Stimulated activated naive CD8-positive, alpha-beta T cell treated with anti-CD3 and anti-CD28 coated beads, Interleukin-15, Interleukin-2, amounts not matched to agents 100 U/mL and 50 U/mL, for 24 hours (primary cell): ENCODE results near the gene ACAA2.

Source experiments
- ATAC-seq: fragments of 150-1000 bp; cut with Tn5 transposase; one replicate; pipeline ENCODE4 v1.10.0; 2021
- DNase-seq: peaks from one replicate; pipeline ENCODE4 v3.0.0; 2021

ACAA2 gene

DNA sequence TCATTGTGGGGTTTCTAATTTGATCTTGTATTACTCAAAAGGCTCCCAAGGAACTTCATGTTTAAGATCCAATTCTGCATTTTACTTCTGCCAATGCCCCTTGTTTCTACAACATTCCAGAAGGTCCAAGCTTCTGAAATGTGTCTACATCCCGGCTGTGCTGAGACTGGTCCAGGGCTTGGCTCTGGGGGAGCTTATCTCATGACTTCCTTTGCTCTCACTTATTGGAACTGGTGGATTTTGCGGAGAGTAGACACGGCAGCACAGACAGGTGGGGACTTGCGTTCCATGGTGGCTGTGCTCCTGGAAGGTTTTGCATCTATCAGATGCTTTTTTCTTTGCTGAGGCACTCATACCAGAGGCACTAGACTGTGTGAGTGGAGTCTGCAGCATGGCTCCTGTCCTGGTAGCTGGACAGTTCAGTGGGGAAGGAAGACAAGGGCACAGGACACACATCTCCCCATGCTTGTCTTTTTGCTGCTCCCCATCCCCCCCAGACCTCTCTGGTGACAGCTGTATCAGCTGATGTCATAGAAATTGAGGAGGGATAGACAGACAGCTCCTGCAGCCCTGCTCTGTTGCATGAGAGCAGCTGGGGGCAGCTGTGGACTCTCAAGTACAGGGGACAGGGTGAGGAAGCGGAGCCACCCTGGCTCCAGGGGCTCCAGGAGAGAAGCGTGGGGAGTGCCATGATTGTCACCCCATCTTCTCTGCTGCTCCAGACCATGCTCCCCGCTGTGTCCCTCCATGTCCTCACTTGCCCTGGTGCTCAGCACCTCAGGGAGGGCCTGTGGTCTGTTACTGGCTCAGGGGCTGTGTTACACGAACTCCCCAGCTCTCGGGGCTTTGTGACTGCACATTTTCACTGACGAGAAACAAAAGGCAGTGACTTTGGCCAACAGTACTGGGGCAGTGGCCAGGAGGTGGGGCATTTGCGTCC is 46.0 kb downstream of the ACAA2 start:
- no peak for DNase-seq
- no peak for ATAC-seq

GRCh38 chr18:49766646-49767045 is 46.7 kb downstream of the ACAA2 start:
- DNase-seq: no peak
- no peak for ATAC-seq

DNA sequence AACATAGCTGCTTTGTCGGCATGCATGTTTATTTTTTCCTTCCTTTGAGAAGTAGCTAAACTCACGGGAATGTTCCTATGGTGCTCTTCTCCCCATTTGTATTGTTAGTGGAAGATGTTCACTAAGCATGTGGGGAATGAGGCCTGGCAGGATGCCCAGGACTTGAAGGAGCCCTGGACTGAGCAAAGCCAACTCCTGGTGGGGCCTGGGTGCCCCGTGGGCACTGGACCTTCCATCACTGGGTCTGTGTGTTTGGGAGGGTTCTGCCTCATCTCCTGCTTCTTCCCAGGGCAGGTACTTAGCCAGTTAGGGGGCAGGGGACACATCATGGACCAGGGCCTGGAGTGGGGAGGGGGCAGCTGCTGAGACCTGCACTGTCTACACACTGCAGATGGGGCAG is 49.3 kb downstream of the ACAA2 start:
- no peak for ATAC-seq

GRCh38 chr18:49763590-49763989 is 49.7 kb downstream of the ACAA2 start:
- ATAC-seq (no peak), DNase-seq (no peak)

More for the DNA sequence above, 49.3 kb downstream of the ACAA2 start:
- no peak for DNase-seq

DNA sequence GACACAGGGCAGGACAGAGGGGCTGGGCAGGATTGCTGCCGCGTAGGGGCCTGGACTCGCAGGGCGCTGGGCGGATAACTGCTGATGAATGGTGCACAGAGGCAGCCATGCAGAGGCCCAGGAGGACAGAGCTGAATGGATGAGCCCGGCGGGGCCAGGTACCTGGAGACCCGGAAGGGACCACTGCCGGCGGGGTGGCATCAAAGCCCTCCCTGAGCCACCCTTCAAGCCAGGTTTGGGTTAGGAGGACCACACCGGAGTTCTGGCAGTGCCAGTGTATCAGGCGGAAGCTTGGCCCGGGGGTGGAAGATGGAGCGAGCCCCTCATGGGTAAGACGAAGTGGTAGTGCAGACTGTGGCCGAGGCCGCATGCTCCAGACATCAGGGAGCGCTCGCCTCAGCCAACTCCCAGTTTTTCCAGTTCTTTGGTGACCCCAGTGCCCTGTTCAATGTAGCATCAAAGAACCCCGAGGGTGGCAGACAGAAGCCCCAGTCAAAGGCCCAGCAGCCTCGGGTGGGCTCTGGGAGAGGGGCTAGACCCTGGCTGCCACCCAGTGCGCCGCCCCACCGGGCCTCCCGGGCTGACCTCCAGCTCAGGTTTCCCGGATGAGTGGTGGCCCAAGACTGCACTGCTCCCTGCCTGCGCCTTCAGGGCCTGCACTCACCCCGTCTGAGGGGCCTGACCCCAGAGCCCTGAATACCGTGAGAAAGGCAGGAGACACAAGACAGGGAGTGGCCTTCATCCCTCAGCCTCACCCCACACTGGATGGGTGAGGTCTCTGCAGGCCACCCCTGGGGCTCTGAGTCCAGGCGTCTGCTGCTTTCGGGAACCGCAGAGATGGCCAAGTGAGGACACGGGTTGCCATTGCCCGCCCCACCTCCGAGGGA is 50.9 kb downstream of the ACAA2 start:
- ATAC-seq: no peak
- no peak for DNase-seq

DNA sequence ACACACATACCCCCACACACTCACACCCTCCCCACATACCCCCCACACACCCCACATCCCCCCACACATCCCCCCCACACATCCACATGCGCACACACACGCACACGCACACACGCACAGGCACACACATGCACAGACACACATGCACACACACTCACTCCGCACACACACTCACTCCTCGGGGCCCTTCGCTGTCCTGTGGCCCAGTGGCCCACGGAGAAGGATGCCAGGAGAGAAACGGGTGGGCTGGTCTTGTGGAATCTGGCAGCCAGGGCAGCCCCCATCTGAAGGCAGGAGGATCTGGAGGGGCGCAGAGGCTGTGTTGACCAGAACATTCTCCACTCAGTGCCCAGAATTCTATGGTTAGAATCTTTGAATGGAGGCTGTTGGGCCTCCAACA is 51.6 kb downstream of the ACAA2 start:
- no peak for DNase-seq
- no peak for ATAC-seq

GRCh38 chr18:49758263-49758610 is 55.1 kb downstream of the ACAA2 start:
- no peak for ATAC-seq
- no peak for DNase-seq

DNA sequence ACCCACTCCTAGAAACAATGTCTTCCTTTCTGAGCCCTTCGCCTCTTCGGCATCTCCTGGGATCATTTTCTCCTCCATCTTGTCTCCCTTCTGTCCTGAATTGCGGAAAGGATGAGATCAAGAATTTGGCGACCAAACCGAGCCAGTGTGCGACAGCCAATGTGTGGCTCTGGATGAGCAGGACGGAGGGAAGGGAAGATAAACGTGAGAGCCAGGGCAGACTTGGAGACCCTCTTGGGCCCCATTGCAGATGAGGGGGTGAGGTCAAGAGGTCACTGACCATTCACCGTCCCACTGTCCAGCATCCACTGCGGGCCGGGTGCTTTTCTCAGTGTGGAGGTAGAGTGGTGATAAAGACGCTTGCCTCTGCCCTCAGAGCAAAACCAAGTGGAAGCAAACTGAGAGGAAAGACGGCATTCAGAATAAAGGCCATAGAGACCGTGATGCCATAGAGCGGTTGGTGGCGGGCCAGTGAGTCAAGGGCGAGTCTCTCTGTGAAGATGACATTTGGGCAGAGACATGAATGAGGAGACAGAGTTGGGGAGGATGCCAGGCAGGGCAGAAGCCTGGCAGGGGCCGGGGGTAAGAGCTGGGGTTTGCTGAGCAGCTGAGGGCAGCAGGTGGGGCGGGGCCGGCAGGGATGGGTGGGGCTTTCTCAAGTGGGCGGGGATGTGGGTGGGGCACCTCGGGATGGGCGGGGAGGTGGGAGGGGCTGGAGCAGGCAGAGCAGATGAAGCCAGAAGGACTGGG is 55.6 kb downstream of the ACAA2 start:
- DNase-seq (no peak), ATAC-seq (no peak)

GRCh38 chr18:49756671-49757362 is 56.5 kb downstream of the ACAA2 start:
- ATAC-seq (no peak), DNase-seq (no peak)

DNA sequence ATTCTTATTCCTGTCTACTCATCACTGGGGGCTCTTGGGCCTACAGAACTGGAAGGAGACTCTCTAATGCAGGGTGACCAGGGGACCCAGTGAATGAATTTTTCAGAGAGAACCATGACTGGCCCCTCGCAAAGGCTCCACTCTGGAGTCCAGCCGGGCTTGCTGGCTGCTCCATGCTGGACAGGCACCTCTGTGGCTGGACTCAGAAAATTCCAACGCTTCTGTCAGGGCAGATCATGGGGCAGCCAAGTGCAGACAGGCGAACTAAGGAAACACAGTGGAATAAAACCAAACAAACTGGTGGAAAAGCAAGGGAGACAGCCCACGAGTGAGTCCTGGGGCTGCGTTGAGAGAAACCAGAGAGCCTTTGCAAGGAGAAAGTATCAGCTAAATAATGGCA is 57.2 kb downstream of the ACAA2 start:
- no peak for DNase-seq
- ATAC-seq: no peak

GRCh38 chr18:49755489-49755888 is 57.8 kb downstream of the ACAA2 start:
- ATAC-seq (no peak), DNase-seq (no peak)

DNA sequence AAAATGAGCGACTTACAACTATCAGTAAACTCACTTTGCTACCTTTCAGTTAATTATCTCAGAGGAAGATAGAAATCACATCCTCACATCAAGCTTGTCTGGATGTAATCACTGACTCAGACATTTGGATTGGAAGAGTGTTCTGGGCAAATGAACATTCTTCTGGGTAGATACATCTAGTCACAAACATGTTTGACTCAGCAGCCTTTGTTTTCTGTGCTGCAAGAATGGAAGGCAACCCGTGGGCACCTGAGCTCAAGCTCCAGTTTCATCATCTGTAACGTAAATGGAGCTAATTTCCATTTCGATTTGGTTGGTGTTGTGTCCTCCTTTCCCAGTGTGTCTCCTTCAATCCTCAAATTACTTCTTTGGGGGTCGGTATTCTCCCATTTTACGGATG is 58.5 kb downstream of the ACAA2 start:
- DNase-seq (no peak), ATAC-seq (no peak)

DNA sequence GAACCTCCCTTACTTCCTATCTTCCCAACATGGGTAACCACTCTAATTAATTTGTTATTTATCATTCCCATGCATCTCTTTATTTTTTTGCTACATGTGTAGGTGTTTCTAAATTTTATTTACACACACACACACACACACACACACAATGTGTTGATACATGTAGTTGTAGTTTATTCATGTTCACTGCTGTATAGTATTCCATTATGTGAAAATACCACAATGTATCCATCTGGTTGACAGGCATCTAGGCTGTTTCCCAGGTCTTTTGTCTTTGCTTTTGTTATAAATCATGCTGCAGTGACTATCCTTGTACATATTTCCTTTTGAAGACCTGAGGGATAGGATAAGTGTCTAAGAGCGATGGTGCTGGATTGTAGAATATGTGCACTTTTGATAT is 59.7 kb downstream of the ACAA2 start:
- DNase-seq: no peak
- no peak for ATAC-seq

GRCh38 chr18:49752095-49752457 is 61.3 kb downstream of the ACAA2 start:
- ATAC-seq: no peak

GRCh38 chr18:49751427-49752094 is 61.8 kb downstream of the ACAA2 start:
- ATAC-seq: no peak
- no peak for DNase-seq

More at GRCh38 chr18:49752095-49752457, 61.3 kb downstream of the ACAA2 start:
- DNase-seq: no peak

DNA sequence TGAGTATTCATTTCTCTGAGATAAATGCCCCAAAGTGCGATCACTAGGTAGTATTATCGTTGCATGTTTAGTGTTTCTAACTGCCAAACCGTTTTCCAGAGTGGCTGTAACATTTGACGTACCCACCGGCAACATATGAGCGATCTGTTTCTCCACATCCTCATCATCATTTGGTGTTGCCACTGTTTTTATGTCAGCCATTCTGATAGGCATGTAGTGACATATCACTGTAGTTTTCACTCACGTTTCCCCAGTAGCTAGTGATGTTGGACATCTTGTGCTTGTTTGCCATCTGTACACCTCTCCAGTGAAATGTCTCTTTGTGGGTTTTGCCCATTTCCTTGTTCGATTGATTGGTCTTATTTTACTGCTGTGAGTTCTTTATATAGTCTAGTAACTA is 63.8 kb downstream of the ACAA2 start:
- ATAC-seq (no peak), DNase-seq (no peak)

DNA sequence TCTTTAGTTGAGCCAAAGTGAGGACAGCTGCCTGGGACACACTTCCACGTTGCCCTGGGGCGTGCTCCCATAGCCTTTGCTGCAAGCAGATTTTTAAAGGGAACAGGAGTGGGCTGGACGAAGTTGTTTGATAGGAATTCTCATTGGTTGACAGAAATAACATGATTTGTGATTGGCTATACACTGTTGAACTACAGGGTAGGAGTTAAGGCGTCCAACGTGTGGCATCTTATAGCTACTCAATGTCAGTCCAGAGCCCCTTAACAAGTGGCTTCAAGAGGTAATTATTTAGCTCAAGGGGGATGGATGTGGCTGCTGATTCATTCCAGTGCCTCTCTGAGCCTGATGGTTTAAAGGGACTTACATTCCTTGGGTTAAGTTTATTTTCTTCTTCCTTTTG is 65.5 kb downstream of the ACAA2 start:
- DNase-seq (no peak), ATAC-seq (no peak)

- DNase-seq (no peak), ATAC-seq (no peak)
Observed at GRCh38 chr18:49745045-49746014, 68.0 kb downstream of the ACAA2 start.

- DNase-seq: no peak
- no peak for ATAC-seq
Observed at GRCh38 chr18:49744376-49745008, 68.8 kb downstream of the ACAA2 start.

DNA sequence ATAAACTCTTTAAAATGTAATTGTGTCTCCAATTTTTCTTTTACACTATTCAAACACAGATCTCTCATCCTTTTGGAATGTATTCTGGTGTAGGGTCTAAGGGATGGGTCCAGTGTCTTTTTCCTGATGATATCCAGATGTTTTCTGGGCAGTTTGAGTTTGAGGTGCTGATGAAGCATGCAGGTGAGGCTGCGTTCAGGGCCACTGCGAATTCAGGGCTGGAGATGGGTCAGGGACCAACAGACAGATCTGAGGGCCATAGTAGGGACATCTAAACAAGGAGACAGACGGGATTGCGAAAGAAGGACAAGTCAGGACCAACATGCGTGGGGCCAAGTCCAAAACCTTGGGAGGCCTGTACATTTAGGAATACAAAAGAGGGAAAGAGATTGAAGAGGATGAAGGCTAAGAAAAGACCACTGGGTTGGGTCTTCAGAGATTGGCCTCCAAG is 70.2 kb downstream of the ACAA2 start:
- DNase-seq: no peak
- ATAC-seq: no peak
